GM13976 (cell line): Measurements from ENCODE around the gene GREB1.

Experiments used
- DNase-seq: peaks from one replicate; pipeline ENCODE4 v3.0.0; 2012; ENCODE audit warnings: low spot score
- in situ Hi-C: fragments of 300-500 bp; cut with MboI; formaldehyde crosslinking; loops from one replicate; pipeline ENCODE4 v1.12.0; 2022; ENCODE audit warnings: low sequenced_read_pairs, mixed read lengths, inconsistent platforms; ENCODE audit not compliant: unreplicated experiment
- TF ChIP-seq, protein P1 (sequence below): IDR thresholded peaks from 2 replicates; pipeline ENCODE4 v1.5.1; 2012; ENCODE audit warnings: borderline replicate concordance, mild to moderate bottlenecking; ENCODE audit not compliant: insufficient read depth; ENCODE audit errors: extremely low read depth, missing control alignments, control extremely low read depth

The GREB1 gene

DNA sequence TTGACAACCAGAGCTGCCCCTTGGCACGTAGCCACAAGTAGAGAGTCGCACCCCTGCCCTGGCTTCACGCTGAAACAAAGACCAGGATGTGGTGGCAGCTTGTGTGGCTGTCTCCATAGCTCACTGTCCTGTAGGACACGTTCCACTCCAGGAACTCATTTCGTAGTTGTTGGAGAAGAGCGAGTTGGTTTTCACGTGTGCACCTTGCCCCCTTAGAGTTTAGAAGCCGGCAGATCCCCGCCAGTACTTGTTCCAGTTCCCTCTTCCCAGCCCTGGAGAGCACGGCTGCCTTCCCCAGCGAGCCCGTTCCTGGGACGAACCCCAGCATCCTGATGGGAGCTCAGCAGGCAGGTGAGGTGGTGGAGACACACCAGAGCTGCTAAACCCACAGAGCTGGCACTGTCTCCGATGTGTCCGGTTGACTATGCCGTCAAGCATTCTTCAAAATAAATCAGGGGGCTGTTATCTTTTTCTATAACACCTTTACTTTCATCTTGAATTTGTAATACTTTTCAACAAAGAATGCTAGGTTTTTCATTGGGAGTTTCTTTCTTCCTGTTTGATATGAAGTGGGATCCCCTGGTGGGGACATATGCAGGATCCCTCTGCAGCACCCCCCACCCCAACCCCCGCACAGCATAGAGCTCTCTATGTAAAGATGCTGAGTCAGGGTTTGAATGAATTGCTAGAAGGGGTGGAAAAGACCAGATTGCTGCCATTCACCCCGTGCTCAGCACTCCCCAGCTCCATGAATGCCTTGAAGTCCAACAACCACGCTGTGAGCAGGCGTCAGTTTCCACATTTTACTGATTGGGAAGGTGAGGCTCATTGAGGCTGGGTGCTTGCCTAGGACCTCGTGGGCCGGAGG, 44.5 kb downstream of the GREB1 start:
- no peak for DNase-seq
- in situ Hi-C loops, result loop anchor here (25.0 kb wide), 1 partner anchor 741 kb away; no protein-coding TSS in a partner anchor
- TF ChIP-seq, protein P1, sequence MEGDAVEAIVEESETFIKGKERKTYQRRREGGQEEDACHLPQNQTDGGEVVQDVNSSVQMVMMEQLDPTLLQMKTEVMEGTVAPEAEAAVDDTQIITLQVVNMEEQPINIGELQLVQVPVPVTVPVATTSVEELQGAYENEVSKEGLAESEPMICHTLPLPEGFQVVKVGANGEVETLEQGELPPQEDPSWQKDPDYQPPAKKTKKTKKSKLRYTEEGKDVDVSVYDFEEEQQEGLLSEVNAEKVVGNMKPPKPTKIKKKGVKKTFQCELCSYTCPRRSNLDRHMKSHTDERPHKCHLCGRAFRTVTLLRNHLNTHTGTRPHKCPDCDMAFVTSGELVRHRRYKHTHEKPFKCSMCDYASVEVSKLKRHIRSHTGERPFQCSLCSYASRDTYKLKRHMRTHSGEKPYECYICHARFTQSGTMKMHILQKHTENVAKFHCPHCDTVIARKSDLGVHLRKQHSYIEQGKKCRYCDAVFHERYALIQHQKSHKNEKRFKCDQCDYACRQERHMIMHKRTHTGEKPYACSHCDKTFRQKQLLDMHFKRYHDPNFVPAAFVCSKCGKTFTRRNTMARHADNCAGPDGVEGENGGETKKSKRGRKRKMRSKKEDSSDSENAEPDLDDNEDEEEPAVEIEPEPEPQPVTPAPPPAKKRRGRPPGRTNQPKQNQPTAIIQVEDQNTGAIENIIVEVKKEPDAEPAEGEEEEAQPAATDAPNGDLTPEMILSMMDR, result no peak

- no peak for DNase-seq
- in situ Hi-C loops, result loop anchor here (25.0 kb wide), 1 partner anchor 742 kb away; no protein-coding TSS in a partner anchor
- TF ChIP-seq, protein P1, result no peak
Measured at GRCh38 chr2:11578986-11579774, 45.3 kb downstream of the GREB1 start.

DNA sequence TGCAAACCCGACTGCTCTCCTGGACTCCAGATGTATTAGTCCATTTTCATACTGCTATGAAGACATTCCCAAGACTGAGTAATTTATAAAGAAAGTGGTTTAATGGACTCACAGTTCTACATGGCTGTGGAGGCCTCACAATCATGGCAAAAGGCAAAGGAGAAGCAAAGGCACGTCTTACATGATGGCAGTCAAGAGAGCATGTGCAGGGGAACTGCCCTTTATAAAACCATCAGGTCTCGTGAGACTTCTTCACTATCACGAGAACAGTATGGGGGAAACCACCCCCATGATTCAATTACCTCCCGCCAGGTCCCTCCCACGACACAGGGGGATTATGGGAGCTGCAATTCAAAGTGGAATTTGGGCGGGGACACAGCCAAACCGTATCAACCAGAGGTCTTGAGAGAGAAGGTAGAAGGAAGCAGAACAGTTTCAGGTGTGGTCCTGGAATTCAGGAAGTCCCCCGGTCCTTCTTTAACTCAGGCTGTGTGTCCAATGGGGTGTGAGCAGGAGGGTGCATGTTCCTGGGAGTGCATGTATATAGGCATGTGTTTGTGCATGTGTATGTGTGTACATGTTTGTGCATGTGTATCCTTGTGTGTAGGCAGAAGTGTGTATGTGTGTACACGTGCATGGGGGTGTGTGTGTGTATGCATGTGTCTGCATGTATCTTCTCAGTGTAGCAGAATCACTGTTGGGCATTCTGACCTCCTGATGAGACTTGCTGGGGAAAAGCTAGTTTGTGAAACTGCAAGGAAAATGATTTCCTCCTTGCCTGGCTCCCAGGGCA, 46.2 kb downstream of the GREB1 start:
- in situ Hi-C loops, result loop anchor here (5.0 to 25.0 kb wide), 3 partner anchors 103 to 743 kb away; a partner anchor contains a TSS
- TF ChIP-seq, protein P1, result no peak
- DNase-seq, result no peak

DNA sequence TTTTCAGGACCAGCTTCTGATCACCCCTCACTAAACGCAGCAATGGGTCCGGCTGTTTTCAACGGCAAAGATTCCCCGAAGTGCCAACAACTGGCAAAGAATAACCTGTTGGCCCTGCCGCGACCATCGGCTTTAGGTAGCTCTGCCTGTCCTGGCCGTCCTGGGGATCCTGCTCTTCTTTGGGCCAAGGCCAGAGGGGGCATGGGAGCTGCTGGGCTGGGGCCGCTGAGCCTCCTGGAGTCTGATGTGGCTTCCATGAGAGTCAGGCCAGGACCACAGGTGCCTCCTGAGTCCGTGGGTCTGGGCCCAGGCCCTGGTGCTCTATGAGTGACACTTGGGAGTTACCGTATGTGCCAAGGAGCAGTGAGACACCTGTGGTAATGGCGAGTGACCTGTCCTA, 46.9 kb downstream of the GREB1 start:
- in situ Hi-C loops, result loop anchor here (5.0 to 25.0 kb wide), 3 partner anchors 103 to 743 kb away; a partner anchor contains a TSS
- no peak for DNase-seq
- TF ChIP-seq, protein P1, result no peak

DNA sequence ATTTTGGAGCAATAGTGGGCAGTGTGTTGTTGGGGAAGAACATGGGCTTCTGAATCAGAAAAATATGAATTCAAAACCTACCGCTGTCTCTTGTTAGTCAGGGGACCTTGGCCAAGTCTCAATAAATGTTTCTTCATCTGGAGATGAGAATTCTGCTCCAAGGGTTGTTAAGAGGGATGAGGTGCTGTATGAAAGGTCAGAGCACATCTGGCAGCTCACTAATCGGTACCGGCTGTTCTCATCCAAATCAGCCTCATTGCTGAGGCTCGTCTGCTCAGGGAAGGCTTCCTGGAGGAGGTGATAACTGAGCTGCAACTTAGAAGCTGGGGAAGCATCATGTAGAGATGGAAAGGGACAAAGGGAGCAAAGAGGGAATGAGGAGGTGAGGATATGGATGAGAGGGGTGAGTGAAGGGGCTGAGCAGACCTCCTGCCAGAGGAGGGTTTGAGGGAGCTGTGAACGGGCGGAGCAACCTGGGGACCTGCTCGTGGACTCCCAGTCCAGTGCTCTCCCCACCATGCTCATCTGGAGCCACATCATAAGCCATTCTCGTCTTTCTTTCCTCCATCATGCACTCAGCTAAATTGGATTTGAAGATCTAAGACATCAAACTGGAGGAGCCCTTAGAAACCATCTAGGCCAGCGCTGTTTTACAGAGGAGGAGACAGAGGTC, 47.4 kb downstream of the GREB1 start:
- DNase-seq, result no peak
- TF ChIP-seq, protein P1, result no peak
- in situ Hi-C loops, result loop anchor here (5.0 to 25.0 kb wide), 3 partner anchors 104 to 744 kb away; a partner anchor contains a TSS
